Stimulated activated CD4-positive, alpha-beta T cell treated with anti-CD3 and anti-CD28 coated beads, Interleukin-4, amount 100 ng/mL, for 4 hours (primary cell): Measurements from ENCODE around the gene SEMA3E.

ENCODE experiments used
- DNase-seq, 2 experiments: peaks; one replicate each; pipeline ENCODE4 v3.0.0-alpha.2; 2020

SEMA3E gene

GRCh38 chr7:83640731-83641537, 8.0 kb downstream of the SEMA3E start:
- DNase-seq = no peak

GRCh38 chr7:83640240-83640639, 8.7 kb downstream of the SEMA3E start:
- DNase-seq = no peak

- no peak for DNase-seq
Observed at GRCh38 chr7:83633516-83633915, 15.4 kb downstream of the SEMA3E start.

GRCh38 chr7:83629117-83629880, 19.6 kb downstream of the SEMA3E start:
- DNase-seq = no peak

- DNase-seq = no peak
Observed at GRCh38 chr7:83617858-83618257, 31.1 kb downstream of the SEMA3E start.

- no peak for DNase-seq
Observed at GRCh38 chr7:83614112-83614511, 34.8 kb downstream of the SEMA3E start.

- no peak for DNase-seq
Observed at GRCh38 chr7:83613232-83613631, 35.7 kb downstream of the SEMA3E start.

GRCh38 chr7:83611776-83612175, 37.2 kb downstream of the SEMA3E start:
- DNase-seq = no peak

GRCh38 chr7:83610649-83611304, 38.2 kb downstream of the SEMA3E start:
- no peak for DNase-seq

- no peak for DNase-seq
Observed at GRCh38 chr7:83608716-83609115, 40.2 kb downstream of the SEMA3E start.

GRCh38 chr7:83603649-83604048, 45.3 kb downstream of the SEMA3E start:
- DNase-seq = no peak

GRCh38 chr7:83599131-83599530, 49.8 kb downstream of the SEMA3E start:
- DNase-seq = no peak

GRCh38 chr7:83593921-83594475, 54.9 kb downstream of the SEMA3E start:
- DNase-seq = no peak

GRCh38 chr7:83588602-83589240, 60.2 kb downstream of the SEMA3E start:
- DNase-seq = no peak

GRCh38 chr7:83586281-83586680, 62.7 kb downstream of the SEMA3E start:
- DNase-seq = no peak

- DNase-seq = no peak
Observed at GRCh38 chr7:83581667-83582435, 67.1 kb downstream of the SEMA3E start.

GRCh38 chr7:83579740-83580139, 69.2 kb downstream of the SEMA3E start:
- no peak for DNase-seq

- DNase-seq = no peak
Observed at GRCh38 chr7:83575436-83575835, 73.5 kb downstream of the SEMA3E start.

GRCh38 chr7:83574616-83575015, 74.3 kb downstream of the SEMA3E start:
- no peak for DNase-seq

GRCh38 chr7:83562960-83563359, 86.0 kb downstream of the SEMA3E start:
- DNase-seq = no peak

- DNase-seq = no peak
Observed at GRCh38 chr7:83562289-83562688, 86.7 kb downstream of the SEMA3E start.

GRCh38 chr7:83559887-83560286, 89.1 kb downstream of the SEMA3E start:
- DNase-seq = no peak
